Jurkat, Clone E6-1 (cell line): ENCODE data around the gene PRKCA.
A peak's percentile ranks its signal among the peaks of the same experiment; 100 is the strongest.
"Not testable (repeated sequence)": the region's sequence is repeated elsewhere in the genome, so short reads cannot be mapped to it uniquely, and the experiment has no call there.

ENCODE experiments used
- DNase-seq: peaks from one replicate; pipeline ENCODE4 v3.0.0-alpha.2; 2011; ENCODE audit warnings: low read depth, low spot score
- H3K4me3 ChIP-seq: 2 replicates; pipeline ENCODE4 v1.5.1; 2011; ENCODE audit warnings: mild to moderate bottlenecking, low read length, control low read depth, moderate library complexity

PRKCA gene

GRCh38 chr17:66466840-66467367 lies 164.5 kb downstream of the PRKCA start:
- H3K4me3 ChIP-seq: no peak overlapping the region; the same call in 1 of the 2 replicates
- no peak for DNase-seq

DNA sequence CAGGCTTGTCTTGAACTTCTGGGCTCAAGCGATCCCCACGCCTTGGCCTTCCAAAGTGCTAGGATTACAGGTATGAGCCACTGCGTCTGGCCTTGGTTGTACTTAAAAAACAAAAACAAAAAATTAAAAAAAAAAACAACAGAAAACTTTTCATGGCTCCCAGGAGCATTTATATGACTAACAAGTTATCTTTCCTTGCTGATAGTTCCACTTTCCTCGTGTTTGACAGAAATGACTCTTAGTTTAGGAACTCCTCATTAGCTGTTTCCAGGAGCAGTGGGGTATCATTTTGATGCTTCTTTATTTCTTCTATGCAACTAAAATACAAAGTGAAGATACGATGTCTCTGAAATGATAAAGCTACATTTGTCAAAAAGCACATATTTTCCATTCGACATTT lies 165.4 kb downstream of the PRKCA start:
- no peak for DNase-seq
- H3K4me3 ChIP-seq: no peak overlapping the region

GRCh38 chr17:66468241-66469087 lies 166.1 kb downstream of the PRKCA start:
- DNase-seq: peak; percentile 60
- no peak overlapping the region for H3K4me3 ChIP-seq

- no peak for DNase-seq
- no peak overlapping the region for H3K4me3 ChIP-seq
These were observed 166.7 kb downstream of the PRKCA start for GRCh38 chr17:66469088-66469442.

DNA sequence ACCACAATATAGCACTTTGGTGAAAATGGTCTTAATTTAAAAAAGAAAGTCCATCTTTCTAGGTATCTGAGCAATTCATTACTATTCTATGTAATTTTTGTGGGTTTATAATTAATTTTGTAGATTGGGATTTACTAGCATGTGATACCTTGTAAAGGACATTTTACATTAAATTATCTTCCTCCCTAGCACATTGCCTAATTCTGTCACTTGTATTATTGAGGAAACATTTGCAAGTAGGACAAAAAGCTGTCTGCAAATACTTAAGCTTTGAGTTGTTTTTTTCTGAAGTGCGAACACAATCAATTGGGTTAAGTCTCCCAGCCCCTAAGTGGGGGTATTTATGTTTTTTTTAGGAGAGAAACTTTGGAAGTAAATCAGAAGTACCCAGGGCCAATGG lies 167.0 kb downstream of the PRKCA start:
- no peak overlapping the region for H3K4me3 ChIP-seq
- DNase-seq: no peak

GRCh38 chr17:66469890-66470289 lies 167.5 kb downstream of the PRKCA start:
- DNase-seq: no peak
- no peak overlapping the region for H3K4me3 ChIP-seq

- DNase-seq: no peak
These were observed 169.7 kb downstream of the PRKCA start for GRCh38 chr17:66472123-66472522.

DNA sequence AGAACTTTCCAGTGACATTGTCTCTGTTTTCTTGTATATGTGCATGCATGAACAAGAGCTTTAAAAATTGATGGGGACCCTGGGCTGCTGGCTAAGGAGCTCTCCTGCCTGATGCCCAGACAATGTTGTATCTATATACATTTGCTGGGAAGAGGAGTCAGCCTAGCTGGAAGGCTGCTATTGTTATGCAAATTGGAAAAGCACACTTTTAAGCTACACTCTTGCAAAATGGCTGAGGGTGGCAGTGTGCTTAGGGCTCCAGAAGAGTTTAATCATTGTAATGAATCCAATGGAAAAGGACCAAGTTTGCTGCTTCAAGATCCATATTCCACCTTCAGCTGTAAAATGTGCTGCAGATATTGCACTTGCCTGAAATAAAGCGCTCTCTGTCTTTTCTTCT lies 171.8 kb downstream of the PRKCA start:
- H3K4me3 ChIP-seq: no peak overlapping the region
- no peak for DNase-seq

More at GRCh38 chr17:66472123-66472522, 169.7 kb downstream of the PRKCA start:
- H3K4me3 ChIP-seq: no peak overlapping the region

GRCh38 chr17:66474806-66475497 lies 172.5 kb downstream of the PRKCA start:
- H3K4me3 ChIP-seq: no peak overlapping the region
- DNase-seq: no peak

DNA sequence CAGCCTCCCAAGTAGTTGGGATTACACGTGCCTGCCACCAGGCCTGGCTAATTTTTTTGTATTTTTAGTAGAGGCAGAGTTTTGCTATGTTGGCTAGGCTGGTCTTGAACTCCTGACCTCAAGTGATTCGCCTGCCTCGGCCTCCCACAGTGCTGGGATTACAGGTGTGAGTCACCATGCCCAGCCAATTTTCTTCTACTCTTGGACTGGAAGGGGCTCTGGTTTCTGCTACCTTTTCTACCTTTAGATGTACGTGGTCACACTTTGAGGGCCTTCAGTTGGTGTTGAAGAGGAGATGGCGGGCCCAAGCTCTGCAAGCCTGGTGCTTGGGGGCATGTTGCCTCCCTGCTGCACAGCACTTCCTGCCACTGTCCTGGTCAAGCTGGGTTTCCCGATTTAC lies 173.6 kb downstream of the PRKCA start:
- DNase-seq: no peak
- H3K4me3 ChIP-seq: no peak overlapping the region

- H3K4me3 ChIP-seq: no peak overlapping the region
- DNase-seq: no peak
These were observed 175.3 kb downstream of the PRKCA start for GRCh38 chr17:66477615-66478283.

DNA sequence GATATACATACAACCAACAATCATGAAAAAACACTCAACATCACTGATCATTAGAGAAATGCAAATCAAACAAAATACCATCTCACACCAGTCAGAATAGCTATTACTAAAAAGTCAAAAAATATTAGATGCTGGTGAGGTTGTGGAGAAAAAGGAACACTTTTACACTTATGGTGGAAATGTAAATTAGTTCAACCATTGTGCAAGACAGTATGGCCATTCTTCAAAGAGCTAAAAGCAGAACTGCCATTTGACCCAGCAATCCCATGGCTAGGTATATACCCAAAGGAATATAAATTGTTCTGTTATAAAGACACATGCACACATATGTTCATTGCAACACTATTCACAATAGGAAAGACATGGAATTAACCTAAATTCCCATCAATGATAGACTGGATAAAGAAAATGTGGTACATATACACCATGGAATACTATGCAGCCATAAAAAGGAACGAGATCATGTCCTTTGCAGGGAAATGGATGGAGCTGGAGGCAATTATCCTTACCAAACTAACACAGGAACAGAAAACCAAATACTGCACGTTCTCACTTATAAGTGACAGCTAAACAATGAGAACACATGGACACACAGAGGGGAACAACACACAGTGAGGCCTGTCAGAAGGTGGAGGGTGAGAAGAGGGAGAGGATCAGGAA lies 176.9 kb downstream of the PRKCA start:
- not testable (repeated sequence) for H3K4me3 ChIP-seq, DNase-seq

DNA sequence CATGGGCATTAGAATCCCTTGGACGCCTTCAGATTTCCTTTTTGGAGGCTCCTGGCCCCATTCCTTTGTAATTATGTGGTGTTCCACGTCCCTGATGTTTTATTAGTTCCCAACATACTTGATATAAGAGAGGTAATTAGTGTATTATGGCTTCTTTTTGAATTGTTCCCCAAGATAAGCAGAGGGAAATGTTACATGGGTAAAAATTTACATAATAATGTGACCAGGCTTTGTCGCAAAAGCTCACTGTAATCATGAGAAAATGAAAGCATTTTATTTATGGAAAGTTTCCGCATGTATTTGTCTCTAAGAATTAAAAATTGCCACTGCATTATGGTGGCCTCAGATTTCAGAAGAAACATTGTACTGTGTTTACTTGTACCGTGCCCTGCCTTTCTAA lies 177.8 kb downstream of the PRKCA start:
- no peak overlapping the region for H3K4me3 ChIP-seq
- DNase-seq: no peak

DNA sequence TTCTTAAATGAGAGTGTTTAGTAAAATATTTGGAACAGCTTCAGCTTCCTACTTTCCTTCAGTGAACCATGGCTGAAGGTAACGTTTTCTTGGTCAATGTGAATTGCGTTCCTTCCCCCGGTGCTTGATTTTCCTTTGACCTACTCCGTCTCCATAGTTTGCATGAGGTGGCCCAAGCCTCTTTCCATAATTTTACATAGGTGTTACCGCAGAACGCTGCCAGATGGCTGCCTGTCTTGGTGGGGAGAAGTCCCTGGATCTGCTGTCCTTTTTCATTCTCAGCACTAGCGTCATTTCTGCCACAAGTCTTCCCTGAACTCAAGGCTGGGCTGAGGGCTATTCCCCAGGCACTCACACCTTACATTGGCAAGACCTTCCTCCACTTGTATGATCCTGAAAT lies 178.4 kb downstream of the PRKCA start:
- DNase-seq: no peak
- H3K4me3 ChIP-seq: no peak overlapping the region

DNA sequence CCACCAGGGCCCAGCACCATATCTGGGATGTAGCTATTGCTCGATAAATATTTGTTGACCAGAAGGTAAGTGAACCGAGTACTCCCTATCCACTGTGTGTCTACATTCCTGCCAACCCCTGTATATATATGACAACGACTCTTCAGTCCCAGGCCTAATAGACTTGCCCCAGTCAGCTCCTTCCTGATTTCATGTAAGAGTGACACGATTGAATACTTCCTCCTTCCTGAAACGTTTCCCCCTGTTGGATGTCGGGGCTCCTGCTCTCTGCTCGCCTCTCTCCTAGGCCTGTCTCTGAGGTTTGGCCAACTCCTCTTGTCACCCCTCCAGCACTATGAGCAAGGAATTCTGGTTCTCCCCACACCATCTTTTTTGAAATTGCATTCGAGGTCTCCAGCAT lies 178.9 kb downstream of the PRKCA start:
- no peak for DNase-seq
- H3K4me3 ChIP-seq: no peak overlapping the region

- DNase-seq: no peak
- no peak overlapping the region for H3K4me3 ChIP-seq
These were observed 181.5 kb downstream of the PRKCA start for GRCh38 chr17:66483906-66484305.

- H3K4me3 ChIP-seq: no peak overlapping the region
- DNase-seq: no peak
These were observed 183.0 kb downstream of the PRKCA start for GRCh38 chr17:66485309-66485947.

DNA sequence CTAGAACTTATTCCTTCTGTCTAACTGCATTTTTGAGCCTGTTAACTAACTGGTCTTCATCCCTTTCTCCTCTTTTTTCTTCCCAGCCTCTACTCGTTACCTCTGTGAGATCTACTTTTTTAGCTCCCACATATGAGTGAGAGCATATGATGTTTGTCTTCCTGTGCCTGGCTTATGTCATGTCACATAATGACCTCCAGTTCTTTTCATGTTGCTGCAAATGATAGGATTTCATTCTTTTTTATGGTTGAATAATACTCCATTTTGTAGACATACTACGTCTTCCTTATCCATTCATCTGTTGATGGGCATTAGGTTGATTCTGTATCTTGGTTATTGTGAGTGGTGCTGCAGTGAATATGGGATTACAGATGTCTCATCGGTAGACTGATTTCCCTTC lies 184.7 kb downstream of the PRKCA start:
- DNase-seq: no peak
- H3K4me3 ChIP-seq: no peak overlapping the region

DNA sequence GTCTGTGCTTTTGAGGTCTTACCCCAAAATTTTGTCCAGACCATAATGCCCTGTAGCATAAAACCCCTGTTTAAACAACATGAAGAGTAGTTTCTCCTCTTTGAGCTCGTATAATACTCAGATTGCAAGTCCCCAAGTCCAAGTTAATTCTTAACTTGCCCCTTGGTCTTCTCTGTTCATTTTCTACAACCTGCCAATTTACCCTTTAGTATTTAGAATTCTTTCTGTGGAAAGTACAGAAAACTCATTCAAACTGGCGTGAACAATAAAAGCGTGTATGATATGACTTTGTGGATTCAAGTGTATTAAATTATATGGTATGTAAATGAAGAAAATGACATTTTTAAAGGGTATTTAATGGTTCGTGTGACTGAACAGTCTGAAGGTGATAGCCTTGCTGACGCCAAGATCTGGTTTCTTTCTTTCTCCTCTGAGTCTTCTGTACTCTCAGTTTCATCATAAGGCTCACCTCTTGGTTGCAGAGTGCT lies 185.6 kb downstream of the PRKCA start:
- no peak for DNase-seq
- no peak overlapping the region for H3K4me3 ChIP-seq
